GM21529 (cell line): ENCODE results near the gene SLC35B3.
A peak's percentile ranks its signal among the peaks of the same experiment; 100 is the strongest.
"Not testable (repeated sequence)": the region's sequence is repeated elsewhere in the genome, so short reads cannot be mapped to it uniquely, and the experiment has no call there.

Source experiments
- ATAC-seq: cut with Tn5 transposase; IDR thresholded peaks from one replicate; pipeline ENCODE4 v1.9.1; 2021; ENCODE audit not compliant: unreplicated experiment

Gene SLC35B3

GRCh38 chr6:8435093-8435844 is at the start of gene SLC35B3:
SLC35B3 (minus strand) TSS chr6:8435545.
- peak; percentile 98 for ATAC-seq

- no peak for ATAC-seq
These were observed 48.3 kb upstream of the SLC35B3 start for GRCh38 chr6:8483650-8484049.

GRCh38 chr6:8481727-8482126 is 46.4 kb upstream of the SLC35B3 start:
- peak; percentile 64 for ATAC-seq

GRCh38 chr6:8478418-8478817 is 43.1 kb upstream of the SLC35B3 start:
- no peak for ATAC-seq

- ATAC-seq: no peak
These were observed 41.3 kb upstream of the SLC35B3 start for GRCh38 chr6:8476656-8477055.

- ATAC-seq: no peak
These were observed 33.4 kb upstream of the SLC35B3 start for GRCh38 chr6:8468552-8469356.

GRCh38 chr6:8462694-8463093 is 27.3 kb upstream of the SLC35B3 start:
- ATAC-seq: no peak

- no peak for ATAC-seq
These were observed 26.8 kb upstream of the SLC35B3 start for GRCh38 chr6:8462169-8462568.

- no peak for ATAC-seq
These were observed 11.0 kb upstream of the SLC35B3 start for GRCh38 chr6:8446391-8446790.

GRCh38 chr6:8445930-8446329 is 10.6 kb upstream of the SLC35B3 start:
- ATAC-seq: not testable (repeated sequence)

GRCh38 chr6:8442150-8442549 is 6.8 kb upstream of the SLC35B3 start:
- no peak for ATAC-seq

- no peak for ATAC-seq
These were observed 6.1 kb upstream of the SLC35B3 start for GRCh38 chr6:8441452-8441851.

- no peak for ATAC-seq
These were observed 4.4 kb upstream of the SLC35B3 start for GRCh38 chr6:8439601-8440268.

- no peak for ATAC-seq
These were observed 2.5 kb upstream of the SLC35B3 start for GRCh38 chr6:8437813-8438212.

- no peak for ATAC-seq
These were observed 1.6 kb upstream of the SLC35B3 start for GRCh38 chr6:8436966-8437365.

- ATAC-seq: no peak
These were observed 462 bp upstream of the SLC35B3 start for GRCh38 chr6:8435845-8436168.

- peak; percentile 22 for ATAC-seq
These were observed 635 bp downstream of the SLC35B3 start for GRCh38 chr6:8434727-8435092.

GRCh38 chr6:8432614-8433013 is 2.7 kb downstream of the SLC35B3 start:
- no peak for ATAC-seq

GRCh38 chr6:8429821-8430220 is 5.5 kb downstream of the SLC35B3 start:
- ATAC-seq: no peak

GRCh38 chr6:8426544-8426943 is 8.8 kb downstream of the SLC35B3 start:
- ATAC-seq: not testable (repeated sequence)

GRCh38 chr6:8420031-8420588 is 15.2 kb downstream of the SLC35B3 start:
- ATAC-seq: no peak

GRCh38 chr6:8415913-8416312 is 19.4 kb downstream of the SLC35B3 start:
- ATAC-seq: no peak
